Endothelial cell of umbilical vein (primary cell): ENCODE measurements around the gene MIEN1. TPM values are rescaled to one million over a fixed set of nuclear protein-coding genes. Genes with fewer than 3 reads are reported as not detected.

Experiments
- BruUV-seq: library from RNA; stranded (reverse); fragments of 400-500 nt; replicated peaks from 2 replicates; lab custom pipeline; 2021; lab: Mats Ljungman, UMichigan
- CTCF ChIA-PET: fragments of 300-600, 350-600 bp; sonication (Branson Sonifier 250); formaldehyde crosslinking; loops from one replicate; lab custom pipeline; 2021; ENCODE audit warnings: antibody characterized with exemption, inconsistent platforms; lab: Charles Lee
- POLR2A ChIA-PET: fragments of 300-600, 350-600 bp; sonication (Branson Sonifier 250); formaldehyde crosslinking; loops from one replicate; lab custom pipeline; 2021; ENCODE audit warnings: antibody characterized with exemption, inconsistent platforms; lab: Charles Lee
- DNase-seq: peaks from one replicate; pipeline ENCODE4 v3.0.0-alpha.2; 2011; ENCODE audit warnings: low read depth, low spot score
- FAIRE-seq: peaks from 2 replicates; lab custom pipeline; 2011; peaks lifted over from hg19 to GRCh38; lab: Jason Lieb, UNC
- H2AFZ ChIP-seq: 2 replicates; pipeline ENCODE4 v1.6.0; 2012; ENCODE audit warnings: low read depth, low read length, control low read depth, inconsistent platforms
- H3K27ac ChIP-seq: 2 replicates; pipeline ENCODE4 v1.5.1; 2011; ENCODE audit warnings: low read depth, mild to moderate bottlenecking, control low read depth, low read length, moderate library complexity; ENCODE audit not compliant: insufficient read depth
- H3K27me3 ChIP-seq, 2 experiments: 2 replicates each; pipeline versions ENCODE4 v1.6.0 to v1.6.1; 2011; ENCODE audit warnings: low read length in 2 of 2, mixed read lengths in 1 of 2; ENCODE audit not compliant: control insufficient read depth in 2 of 2, insufficient read depth in 2 of 2
- H3K36me3 ChIP-seq, 2 experiments: 2 replicates in 1 of 2; 3 replicates in 1 of 2; pipeline ENCODE4 v1.5.1; 2011; ENCODE audit warnings: low read length in 2 of 2, mild to moderate bottlenecking in 1 of 2, moderate library complexity in 1 of 2; ENCODE audit not compliant: control insufficient read depth in 2 of 2, insufficient read depth in 2 of 2; ENCODE audit errors: extremely low read depth in 1 of 2
- H3K4me1 ChIP-seq: 3 replicates; pipeline ENCODE4 v1.5.1; 2011; ENCODE audit warnings: mild to moderate bottlenecking, low read length; ENCODE audit not compliant: control insufficient read depth, insufficient read depth; ENCODE audit errors: extremely low read depth
- H3K4me2 ChIP-seq: 2 replicates; pipeline ENCODE4 v1.6.1; 2011; ENCODE audit warnings: low read length, control low read depth, mixed read lengths; ENCODE audit not compliant: insufficient read depth
- H3K4me3 ChIP-seq, 3 experiments: fragments of 200-600 bp in 1 of 3; sonication (generic), shearing (Covaris generic) in 1 of 3; replicated peaks in 1 of 3; 2 replicates each; pipeline ENCODE4 v1.5.1; 2011 to 2016; ENCODE audit warnings: control low read depth in 3 of 3, low read length in 3 of 3, mild to moderate bottlenecking in 2 of 3, inconsistent platforms in 1 of 3, low read depth in 1 of 3, moderate library complexity in 1 of 3; ENCODE audit not compliant: insufficient read depth in 1 of 3
- H3K79me2 ChIP-seq: 2 replicates; pipeline ENCODE4 v1.6.0; 2012; ENCODE audit warnings: low read length, inconsistent platforms; ENCODE audit not compliant: control insufficient read depth, insufficient read depth
- H3K9ac ChIP-seq: replicated peaks from 2 replicates; pipeline ENCODE3; 2011; ENCODE audit warnings: low read length, control low read depth; ENCODE audit not compliant: insufficient read depth; ENCODE audit errors: extremely low read depth
- H3K9me1 ChIP-seq: replicated peaks from 3 replicates; pipeline ENCODE4 v1.6.0; 2011; ENCODE audit warnings: mild to moderate bottlenecking, low read length; ENCODE audit not compliant: control insufficient read depth, insufficient read depth; ENCODE audit errors: extremely low read depth
- H3K9me3 ChIP-seq: replicated peaks from 2 replicates; pipeline ENCODE4 v1.5.1; 2012; ENCODE audit warnings: low read length, inconsistent platforms; ENCODE audit not compliant: control insufficient read depth, insufficient read depth
- H4K20me1 ChIP-seq: replicated peaks from 2 replicates; pipeline ENCODE3; 2011; ENCODE audit warnings: mild to moderate bottlenecking, low read length; ENCODE audit not compliant: control insufficient read depth, insufficient read depth; ENCODE audit errors: extremely low read depth
- EZH2 ChIP-seq: IDR thresholded peaks from 2 replicates; pipeline ENCODE4 v1.6.1; 2012; ENCODE audit warnings: borderline replicate concordance, low read depth, mild to moderate bottlenecking, moderate library complexity, low read length, inconsistent platforms; ENCODE audit not compliant: severe bottlenecking
- FOS ChIP-seq: IDR thresholded peaks from 2 replicates; pipeline ENCODE4 v1.6.1; 2011; ENCODE audit warnings: mild to moderate bottlenecking, low read length, moderate library complexity, borderline replicate concordance; ENCODE audit not compliant: insufficient read depth
- GATA2 ChIP-seq: IDR thresholded peaks from 2 replicates; pipeline ENCODE4 v1.7.0; 2011; ENCODE audit warnings: low read depth, mild to moderate bottlenecking, moderate library complexity, mixed read lengths, low read length; ENCODE audit not compliant: insufficient read length, insufficient read depth
- POLR2A ChIP-seq: IDR thresholded peaks from 2 replicates; pipeline ENCODE4 v1.6.1; 2012; ENCODE audit warnings: low read depth, mild to moderate bottlenecking, control low read depth, low read length
- dilution Hi-C: fragments of 300-500 bp; cut with MboI; formaldehyde crosslinking; loops from one replicate; pipeline ENCODE4 v1.15.0; 2019; ENCODE audit warnings: low sequenced_read_pairs; ENCODE audit not compliant: extremely low pct_ligation_motif_present
- intact Hi-C: fragments of 100-400 bp; cut with micrococcal nuclease; formaldehyde crosslinking; loops from one replicate; pipeline ENCODE4 v1.10.0; 2022
- polyA plus RNA-seq, 4 experiments: library from polyadenylated mRNA; depleted of rRNA in 3 of 4; stranded (reverse) in 3 of 4; unstranded in 1 of 4; fragments of >200 nt; gene quantifications; 2 replicates each; pipeline versions ENCODE4 v1.2.1 to v1.2.3, GENCODE V29; 2011 to 2012; ENCODE audit warnings: missing spikeins in 1 of 4
- total RNA-seq: library from RNA; stranded (reverse); gene quantifications from 2 replicates; pipeline ENCODE4 v1.2.3, GENCODE V29; 2021
- TF ChIP-seq, protein P1 (sequence below), 2 donors: IDR thresholded peaks; 1 replicate in 1 of 2; 2 replicates in 1 of 2; pipeline ENCODE4 v1.5.1; 2011; ENCODE audit warnings: low read length in 2 of 2, mild to moderate bottlenecking in 2 of 2, moderate library complexity in 2 of 2, control low read depth in 1 of 2, inconsistent platforms in 1 of 2, low read depth in 1 of 2; ENCODE audit not compliant: insufficient read depth in 1 of 2; ENCODE audit errors: extremely low read depth in 1 of 2

The MIEN1 gene
- total and polyA plus RNA-seq, 2 donors (not counting 3 experiments of a cell fraction or from before 2014, with no cell fraction given): 42.4 to 74.5 TPM

DNA sequence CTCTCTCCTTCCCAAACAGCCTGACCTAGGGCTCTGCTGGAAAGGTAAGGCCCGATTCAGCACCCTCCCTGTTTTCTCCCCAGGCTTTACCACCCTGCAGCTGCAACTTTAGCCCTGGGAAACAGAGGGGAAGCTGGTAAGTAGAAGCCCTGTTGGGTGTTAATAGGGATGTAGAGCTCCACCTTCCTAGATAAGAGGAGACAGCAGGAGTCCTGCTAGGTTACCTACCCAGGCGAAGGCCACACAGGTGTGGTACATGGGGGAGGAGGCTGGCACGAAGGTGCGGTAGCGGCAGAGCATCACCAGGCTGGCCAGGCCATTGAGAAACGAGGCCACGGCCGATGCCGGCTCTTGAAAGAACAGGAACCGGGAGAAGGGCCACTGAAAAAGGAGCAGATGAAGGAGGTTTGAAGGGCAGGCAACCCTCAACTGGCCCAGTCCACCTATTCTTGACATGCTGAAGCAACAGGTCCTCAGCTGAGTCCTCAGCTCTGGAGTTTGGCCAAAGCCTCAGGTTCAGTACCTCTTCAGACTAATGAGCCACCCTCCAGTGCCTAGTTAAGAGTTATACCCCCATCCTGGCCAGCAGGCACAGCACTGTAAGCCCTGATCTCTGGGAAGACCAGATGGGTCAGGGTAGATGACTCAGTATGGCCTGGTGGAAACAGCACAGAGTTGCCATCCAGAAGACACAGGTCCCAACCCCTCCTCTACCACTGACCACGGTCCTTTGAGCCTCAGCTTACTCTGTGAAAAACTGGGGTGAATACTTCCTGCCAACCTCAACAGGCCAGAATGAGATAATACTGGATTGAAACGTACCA lies 45.8 kb downstream of the MIEN1 start:
- H3K9me1 ChIP-seq: no peaks in the 10 kb centered on the region
- TF ChIP-seq EZH2: no peak
- TF ChIP-seq, protein P1, sequence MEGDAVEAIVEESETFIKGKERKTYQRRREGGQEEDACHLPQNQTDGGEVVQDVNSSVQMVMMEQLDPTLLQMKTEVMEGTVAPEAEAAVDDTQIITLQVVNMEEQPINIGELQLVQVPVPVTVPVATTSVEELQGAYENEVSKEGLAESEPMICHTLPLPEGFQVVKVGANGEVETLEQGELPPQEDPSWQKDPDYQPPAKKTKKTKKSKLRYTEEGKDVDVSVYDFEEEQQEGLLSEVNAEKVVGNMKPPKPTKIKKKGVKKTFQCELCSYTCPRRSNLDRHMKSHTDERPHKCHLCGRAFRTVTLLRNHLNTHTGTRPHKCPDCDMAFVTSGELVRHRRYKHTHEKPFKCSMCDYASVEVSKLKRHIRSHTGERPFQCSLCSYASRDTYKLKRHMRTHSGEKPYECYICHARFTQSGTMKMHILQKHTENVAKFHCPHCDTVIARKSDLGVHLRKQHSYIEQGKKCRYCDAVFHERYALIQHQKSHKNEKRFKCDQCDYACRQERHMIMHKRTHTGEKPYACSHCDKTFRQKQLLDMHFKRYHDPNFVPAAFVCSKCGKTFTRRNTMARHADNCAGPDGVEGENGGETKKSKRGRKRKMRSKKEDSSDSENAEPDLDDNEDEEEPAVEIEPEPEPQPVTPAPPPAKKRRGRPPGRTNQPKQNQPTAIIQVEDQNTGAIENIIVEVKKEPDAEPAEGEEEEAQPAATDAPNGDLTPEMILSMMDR (IDR thresholded peaks at IDR 0.05; ENCODE audit: extremely low read depth in 1 of 2, insufficient read depth in 1 of 2, low read depth in 1 of 2, low read length in 2 of 2): no peak
- no peak for TF ChIP-seq GATA2
- no peak for TF ChIP-seq POLR2A
- TF ChIP-seq FOS: no peak
- H3K4me2 ChIP-seq: no peak overlapping the region
- H3K27ac ChIP-seq: no peak overlapping the region
- ChIA-PET POLR2A (no interaction called here), CTCF (interaction anchor here (1.2 kb wide), 1 partner anchor 61 kb away, joined by 3 read pairs; no protein-coding TSS in a partner anchor)
- DNase-seq (no peak), FAIRE-seq (no peak)
- no peaks in the 10 kb centered on the region for H3K36me3 ChIP-seq
- H3K27me3 ChIP-seq: no peaks in the 10 kb centered on the region
- peaks cover 9% of the 10 kb centered on the region for H3K4me1 ChIP-seq
- no peaks in the 10 kb centered on the region for H3K9me3 ChIP-seq
- H3K9ac ChIP-seq: no peak overlapping the region
- H4K20me1 ChIP-seq: no peaks in the 10 kb centered on the region
- dilution Hi-C loops (no loop called here), intact Hi-C loops (no loop called here)
- no peak overlapping the region for H3K4me3 ChIP-seq
- no peak overlapping the region for H2AFZ ChIP-seq
- no TSS peak for BruUV-seq
- H3K79me2 ChIP-seq: no peaks in the 10 kb centered on the region
